HG03060 (cell line): ENCODE measurements around the gene TBXAS1.

Experiments used
- ATAC-seq: cut with Tn5 transposase; IDR thresholded peaks from one replicate; pipeline ENCODE4 v1.9.1; 2021; ENCODE audit warnings: low read depth, moderate number of reproducible peaks; ENCODE audit not compliant: unreplicated experiment

Gene TBXAS1

DNA sequence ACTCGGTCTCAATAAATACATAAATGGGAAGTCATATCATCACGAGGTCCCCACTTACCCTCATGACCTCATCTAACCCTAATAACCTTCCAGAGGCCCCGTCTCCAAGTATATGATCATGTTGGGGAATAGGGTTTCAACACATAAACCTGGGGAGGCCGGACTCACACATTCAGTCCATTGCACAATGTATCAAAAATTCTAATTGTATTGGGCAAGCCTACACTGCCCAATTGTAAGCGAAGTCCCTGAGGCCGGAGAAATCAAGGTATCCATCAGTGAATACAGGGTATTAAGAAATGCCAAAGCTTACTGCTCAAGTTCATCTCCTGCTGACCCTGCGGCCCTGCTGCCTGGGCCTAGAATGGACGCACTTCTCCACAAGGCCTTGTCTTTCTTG lies 164.1 kb downstream of the TBXAS1 start:
- no peak for ATAC-seq

DNA sequence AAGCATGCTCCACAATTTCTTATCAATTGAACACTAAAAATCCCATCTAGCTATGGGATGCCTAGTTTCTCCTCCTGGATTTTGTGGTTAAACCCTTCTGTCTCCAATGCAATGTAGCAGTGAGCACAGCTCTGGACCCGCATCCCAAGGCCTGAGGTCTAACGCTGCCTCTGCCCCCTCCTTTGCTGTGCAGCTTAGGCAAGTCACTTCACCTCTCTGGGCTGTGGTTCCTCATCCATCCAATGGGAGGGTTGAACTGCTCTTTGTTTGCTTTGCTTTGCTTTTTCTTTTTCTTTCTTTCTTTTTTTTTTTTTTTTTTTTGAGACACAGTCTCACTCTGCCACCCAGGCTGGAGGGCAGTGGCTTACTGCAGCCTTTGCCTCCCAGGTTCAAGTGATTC lies 164.5 kb downstream of the TBXAS1 start:
- no peak for ATAC-seq

DNA sequence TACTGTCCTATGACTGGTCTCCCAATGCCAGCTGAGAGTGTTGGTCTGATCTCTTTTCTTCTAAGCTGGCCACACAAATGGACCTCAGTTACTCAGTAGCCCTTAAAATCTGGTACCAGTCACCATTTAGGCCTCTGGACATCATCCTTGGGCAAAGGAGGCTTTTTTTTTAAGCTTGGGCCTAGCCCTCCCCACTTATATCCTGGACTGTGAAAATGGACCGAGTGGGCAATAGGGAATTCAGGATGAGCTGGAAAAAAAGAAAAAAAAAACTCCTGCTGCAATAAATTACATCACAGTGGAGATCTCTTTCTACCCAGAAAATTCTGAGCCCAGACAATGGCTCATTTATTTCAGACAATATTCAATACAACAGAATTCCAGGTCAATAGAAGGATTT lies 165.3 kb downstream of the TBXAS1 start:
- no peak for ATAC-seq

DNA sequence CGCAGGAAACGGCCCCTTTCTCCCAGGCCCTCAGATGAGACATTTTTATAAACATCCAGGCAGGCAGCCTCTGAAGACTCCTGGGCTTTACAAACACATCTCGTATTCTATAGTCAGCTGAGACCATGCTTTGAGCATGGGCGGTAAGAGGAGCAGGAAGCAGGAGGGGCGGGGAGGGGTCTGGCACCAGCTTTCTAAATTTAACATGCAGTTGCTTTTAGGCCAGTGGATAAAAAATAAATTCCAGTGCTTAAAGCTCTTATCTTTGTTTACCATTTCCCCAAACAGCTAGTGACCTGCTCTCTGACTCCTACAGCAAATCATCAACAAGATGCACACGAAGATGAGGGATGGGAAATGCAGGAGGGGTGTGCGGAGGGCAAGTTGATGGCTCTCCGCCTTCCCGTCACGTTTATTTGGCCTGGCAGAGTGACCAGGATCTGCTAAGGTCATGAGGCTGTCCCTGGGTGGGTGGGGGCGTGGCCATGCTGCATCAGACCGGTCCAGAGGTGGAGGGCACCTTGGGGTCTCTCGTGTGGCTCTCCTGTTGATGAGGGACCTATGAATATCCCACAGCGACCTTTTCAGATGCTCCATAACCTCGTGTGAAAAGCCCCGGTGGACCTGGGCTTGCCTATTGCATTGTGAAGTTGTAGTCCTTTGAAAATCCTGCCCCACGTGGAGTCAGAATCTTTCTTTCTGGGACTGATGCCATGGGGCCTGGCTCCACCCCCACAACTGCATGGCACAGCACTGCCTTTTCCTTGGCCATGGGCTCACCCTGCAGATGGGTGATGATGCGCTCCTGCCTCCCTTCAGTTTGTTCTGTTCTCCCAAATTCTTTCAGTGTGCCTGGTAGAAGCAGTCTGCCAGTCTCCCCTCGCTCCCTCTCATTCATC lies 166.2 kb downstream of the TBXAS1 start:
- no peak for ATAC-seq

DNA sequence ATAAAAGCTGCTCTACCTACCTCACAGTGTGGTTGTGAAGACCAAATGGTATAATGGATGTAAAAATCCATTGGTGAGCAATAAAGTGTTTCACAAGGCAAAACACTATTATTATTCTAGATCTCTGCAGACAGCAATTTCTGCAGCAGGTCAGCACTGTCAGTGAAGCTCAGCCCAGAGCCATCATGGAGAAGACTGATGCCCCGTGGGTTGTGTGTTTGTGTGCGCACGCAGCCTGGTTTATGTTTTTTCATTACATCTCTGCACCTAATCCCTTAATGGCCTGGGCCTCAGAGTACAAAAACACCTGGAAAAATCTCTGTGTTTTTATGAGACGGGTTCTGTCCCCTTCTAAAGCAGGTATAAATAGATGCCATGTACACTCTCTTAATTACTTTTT lies 169.5 kb downstream of the TBXAS1 start:
- no peak for ATAC-seq

DNA sequence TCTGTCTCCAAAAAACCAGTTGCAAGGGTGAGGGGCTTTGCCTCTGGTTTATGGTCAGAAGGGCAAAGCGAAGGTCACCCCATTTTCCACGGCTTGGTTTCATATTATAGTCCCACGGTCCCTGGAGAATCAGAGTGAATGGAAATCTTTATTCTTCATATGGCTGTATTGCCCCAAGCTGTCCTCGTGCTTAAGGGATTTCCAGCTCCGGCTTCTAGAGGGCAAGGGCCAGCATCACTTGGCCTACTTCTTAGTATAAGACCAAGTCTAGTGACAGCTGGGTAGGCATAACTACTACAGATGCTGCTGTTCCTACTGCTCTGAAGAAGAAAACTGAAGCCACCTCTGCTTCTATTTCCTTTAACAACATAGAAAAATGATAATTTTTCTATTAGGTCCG lies 170.5 kb downstream of the TBXAS1 start:
- ATAC-seq: no peak

DNA sequence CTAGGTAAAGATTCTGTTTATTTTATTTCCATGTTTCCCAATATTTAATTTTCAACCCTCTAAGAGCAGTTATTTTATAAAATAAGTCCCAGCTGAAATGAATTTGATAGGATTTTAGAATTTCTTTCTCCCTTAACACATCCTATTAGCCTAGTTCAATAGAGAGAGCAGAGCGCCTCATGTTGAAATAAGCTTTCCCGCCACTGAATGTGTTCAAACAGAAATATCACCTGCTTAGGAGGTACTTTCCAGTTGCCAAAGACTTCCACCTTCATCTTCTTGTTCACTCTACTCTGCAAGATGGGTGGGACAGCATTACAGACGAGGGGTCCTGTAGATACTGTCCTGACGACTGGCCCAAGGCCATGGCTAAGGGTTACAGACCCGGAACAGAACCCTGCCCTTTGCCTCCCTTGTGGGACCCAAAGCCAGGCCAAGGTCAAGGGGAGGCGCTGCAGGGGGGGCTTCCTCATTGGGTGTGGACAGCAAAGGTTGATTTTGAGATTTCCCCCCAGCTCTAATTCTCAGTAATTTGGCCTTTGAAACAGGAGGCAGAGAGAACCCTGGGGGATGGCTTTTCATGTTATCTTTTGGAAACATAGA lies 171.7 kb downstream of the TBXAS1 start:
- ATAC-seq: no peak

DNA sequence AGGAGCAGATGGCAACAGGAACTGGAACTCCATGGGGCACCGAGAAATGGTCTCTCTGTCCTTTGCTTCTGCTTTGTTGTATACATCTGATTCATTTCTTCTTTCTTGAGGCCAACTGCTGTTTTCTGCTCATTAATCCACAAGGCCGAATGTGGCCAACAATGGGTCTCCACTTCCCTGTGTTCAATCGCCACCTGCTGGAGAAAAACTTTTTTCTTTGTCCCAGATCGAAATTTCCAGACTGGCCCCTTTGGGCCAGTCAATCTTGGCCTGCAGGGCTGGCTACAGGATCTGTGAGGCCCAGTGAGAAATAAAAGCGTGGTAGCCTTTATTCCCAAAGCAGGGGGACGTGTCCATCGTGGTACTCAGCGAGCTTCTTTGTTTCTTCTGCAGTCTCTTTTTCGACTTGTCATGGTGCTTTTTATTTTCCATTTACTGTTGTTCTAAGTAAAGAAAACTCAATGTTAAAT lies 174.9 kb downstream of the TBXAS1 start:
- no peak for ATAC-seq

DNA sequence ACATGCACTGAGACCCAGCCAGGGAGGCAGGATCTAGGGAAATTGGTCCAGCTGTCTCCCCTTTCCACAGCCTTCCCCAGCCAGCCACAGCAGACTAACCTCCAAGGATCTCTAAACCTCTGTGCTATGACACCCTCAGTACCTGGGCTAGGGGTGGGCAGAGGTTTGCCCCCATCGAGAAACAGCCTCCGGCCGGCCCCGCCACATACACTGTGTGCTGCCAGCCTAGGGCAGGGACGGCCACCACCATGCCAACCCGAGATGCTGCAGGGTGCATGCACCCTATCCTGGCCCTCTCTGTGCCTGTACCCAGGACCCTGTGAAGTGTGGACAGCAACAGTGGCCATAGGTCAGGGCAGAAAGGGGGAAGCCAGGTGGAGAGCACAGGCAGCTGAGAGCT lies 175.6 kb downstream of the TBXAS1 start:
- ATAC-seq: no peak

DNA sequence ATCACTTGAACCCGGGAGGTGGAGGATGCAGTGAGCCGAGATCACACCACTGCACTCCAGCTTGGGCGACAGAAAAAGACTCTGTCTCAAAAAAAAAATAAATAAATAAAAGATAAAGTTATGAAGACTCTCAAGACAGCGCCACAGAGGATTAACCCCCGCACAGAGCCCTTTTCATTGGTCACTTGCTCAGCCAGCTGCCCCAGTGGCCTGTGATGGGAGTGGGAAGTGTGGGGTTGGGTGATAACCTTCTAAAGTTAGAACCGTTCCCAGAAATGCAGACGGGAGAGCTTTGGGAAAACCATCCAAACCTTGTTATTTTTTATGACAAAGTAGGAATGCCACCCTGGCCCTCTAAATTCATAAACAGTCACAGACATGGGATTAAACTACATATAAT lies 176.3 kb downstream of the TBXAS1 start:
- no peak for ATAC-seq

DNA sequence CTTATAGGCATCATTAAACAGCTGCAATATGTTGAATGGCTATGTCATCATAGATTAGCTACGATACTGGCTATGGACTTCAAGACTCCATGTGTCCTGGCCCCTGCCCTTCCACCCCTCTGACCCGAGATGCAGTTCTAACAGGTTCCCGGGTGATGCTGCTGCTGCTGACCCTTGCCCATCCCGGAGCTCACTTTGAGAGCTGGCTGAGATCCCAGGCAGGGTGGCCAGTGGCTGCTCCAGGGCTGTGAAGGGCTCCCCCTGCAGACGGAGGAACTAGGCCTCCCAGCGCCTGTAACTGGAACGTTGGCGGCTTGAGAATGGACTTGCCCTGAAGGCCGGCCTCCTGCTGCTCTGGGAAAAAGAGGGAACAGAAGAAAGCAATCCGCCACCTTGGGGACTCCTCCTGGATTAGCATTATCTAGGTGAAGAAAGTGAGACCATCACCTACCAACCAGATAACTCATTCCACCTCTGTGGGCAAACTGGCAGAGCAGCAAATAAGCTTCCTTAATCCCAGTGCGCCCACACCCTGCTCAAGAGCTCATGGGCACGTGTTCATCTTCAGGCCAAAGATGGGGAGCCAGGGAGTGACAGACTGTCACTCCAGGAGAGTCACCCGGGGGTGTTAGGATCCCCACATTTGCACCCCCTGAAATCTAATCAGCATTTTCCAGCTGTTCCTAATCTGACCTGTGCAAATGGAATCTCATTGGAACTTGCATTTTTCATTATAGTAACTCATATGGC lies 176.9 kb downstream of the TBXAS1 start:
- no peak for ATAC-seq

DNA sequence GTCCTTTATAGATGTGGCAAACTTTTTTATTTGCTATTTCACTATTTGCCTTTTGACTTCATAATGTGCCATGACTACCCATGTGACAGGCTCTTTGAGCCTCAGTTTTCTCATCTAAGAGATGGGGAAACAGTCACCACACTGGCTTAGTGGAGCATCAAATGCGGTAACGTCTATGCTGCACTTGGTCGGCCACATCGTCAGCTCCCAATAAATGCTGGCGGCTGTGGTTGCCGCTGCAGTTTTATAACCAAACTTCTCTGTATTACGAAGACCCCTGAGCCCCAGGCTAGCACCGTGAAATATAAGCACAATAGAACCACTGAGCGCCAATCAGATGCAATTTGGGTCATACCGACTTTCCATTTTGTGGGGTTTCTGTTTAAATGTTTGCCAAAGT lies 177.5 kb downstream of the TBXAS1 start:
- no peak for ATAC-seq

DNA sequence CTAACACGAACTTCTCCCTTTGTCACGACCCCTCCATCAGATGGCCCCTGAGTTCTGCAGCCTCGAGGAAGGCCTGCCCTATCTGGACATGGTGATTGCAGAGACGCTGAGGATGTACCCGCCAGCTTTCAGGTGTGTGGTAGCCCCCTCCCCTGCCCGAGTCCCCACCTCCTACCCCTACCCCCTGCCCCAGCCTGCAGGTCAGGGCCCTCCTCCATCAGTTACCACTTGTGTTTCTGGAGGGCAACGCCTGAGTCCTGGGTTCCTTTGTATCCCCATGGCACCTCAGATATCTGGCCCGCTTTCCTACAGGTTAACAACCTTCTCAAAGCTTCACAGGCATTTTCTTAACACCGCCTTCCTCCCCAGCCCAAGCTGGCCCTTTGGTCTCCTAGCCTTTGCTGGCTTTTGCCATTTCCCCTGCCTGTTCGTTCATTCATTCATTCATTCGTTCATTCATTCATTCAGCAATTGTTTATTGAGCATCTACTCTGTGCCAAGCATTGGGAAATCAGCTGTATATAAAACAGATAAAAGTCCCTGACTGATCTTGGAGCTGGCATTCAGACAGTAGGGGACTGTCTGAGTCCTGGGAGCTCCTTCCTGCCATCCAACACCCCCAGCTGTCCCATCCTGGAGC lies 178.1 kb downstream of the TBXAS1 start:
- no peak for ATAC-seq

DNA sequence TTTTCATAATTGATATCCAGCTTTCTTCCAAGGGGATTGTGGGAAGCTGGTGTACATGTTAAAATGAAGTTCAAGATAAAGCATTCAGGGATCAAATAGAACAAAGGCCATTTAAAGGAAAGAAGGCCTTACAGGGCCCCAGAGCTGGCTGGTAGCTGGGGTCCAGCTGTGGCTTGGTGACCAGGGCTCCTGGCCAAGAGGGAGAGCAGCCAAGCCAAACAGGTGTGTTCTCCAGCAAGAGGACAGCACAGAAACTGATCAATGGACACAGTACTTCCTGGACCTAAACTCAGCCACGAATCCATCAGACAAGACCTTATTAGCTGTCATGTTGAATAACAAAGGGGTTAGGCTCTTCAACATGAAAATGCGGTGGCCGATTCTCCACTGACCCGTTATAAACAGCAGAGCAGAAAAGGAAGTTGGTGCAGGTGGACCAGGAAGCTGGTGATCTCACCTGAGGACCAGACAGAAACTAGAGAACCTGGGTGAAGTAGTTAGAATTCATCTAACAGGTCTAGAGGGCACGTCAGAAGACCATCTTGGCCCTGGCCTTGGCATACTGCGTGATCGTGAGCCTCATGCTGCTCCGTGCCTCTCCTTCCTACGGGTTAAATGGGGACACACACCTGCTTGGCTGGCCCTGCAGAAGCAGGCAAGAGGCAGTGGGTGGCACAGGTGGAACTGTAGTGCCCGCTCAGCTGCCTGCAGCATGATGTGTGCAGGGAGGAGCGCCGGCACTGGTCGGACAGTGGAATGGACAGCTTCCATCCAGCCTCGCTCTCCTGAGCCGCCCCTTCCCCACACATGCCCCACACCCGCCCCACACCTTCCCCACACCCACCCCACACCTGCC lies 179.9 kb downstream of the TBXAS1 start:
- no peak for ATAC-seq

DNA sequence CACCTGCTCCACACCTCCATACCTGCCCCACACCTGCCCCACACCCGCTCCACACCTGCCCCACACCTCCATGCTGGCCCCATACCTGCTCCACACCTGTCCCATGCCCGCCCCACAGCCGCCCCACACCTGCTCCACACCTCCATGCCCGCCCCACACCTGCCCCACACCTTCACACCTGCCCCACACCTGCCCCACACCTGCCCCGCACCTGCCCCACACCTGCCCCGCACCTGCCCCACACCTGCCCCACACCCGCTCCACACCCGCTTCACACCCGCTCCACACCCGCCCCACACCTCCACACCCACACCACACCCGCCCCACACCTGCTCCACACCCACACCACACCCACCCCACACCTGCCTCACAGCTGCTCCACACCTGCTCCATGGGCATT lies 180.7 kb downstream of the TBXAS1 start:
- ATAC-seq: no peak

DNA sequence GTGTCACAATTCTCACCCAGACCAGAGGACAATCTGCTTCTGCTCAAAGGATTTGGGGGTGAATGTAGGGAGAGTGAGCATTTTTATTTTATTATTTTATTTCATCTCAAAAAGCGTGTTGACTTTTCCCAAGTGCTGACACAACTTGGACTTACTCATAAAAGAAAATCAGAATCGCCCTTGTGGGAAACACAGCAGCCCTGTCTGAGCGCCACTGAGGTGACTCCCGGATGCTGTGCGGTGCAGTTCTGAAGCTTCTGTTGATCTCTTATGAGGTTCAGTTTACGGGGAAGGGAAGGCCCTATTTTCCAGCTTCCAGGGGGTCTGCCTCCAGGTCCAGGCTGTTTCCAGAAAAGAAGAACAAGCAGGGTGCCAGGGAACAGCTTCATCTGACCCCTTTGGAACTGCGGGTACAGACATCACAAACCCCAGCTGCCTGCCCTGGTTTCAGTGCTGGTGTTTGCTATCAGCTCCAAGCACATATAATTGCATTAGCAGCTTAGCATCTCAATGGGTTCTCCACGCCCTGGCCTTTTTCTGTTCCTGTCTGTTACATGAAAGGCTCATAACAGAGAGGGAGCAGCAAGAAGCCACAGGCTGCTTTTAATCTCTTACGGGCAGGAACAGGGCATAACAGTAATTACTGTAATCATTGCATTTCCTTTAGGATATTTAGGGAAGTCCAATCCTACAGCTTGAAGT lies 181.3 kb downstream of the TBXAS1 start:
- ATAC-seq: no peak

DNA sequence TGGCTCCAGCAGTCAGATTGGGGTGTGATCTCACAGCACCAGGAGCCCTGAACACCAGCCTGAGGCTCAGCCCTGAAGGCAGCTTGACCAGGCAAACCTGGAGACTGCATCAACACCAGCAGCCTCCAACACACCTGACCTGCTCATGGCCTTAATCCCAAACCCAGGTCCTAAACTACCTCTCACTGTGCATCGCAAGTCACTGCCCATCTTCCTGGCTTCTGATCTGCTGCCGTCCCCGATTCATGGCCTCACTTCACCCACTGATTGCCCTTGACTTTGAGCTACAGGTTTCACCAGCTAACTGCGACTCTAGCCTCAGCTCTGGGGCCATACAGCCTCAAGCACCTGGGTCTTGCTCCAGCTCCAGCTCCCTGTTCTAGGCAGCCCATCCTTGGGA lies 184.6 kb downstream of the TBXAS1 start:
- ATAC-seq: no peak

DNA sequence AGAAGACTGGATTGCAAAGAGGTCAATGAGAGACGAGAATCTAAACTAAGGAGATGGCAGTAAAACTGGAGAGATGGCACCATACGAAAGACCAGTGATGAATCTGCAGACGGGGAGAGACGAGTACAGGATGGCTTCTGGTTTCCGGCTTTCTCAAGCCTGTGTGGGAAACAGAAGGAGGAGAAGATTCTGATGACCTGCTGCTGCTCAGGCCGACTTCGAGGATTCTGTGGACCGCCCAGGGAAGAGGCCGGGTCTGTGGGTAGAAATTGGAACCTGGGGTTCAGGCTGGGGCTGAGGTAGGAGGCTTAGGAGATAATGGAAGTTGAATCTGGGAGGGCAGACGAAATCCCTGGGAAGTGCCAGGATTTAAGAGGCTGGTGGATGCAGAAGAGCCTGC lies 185.1 kb downstream of the TBXAS1 start:
- no peak for ATAC-seq

DNA sequence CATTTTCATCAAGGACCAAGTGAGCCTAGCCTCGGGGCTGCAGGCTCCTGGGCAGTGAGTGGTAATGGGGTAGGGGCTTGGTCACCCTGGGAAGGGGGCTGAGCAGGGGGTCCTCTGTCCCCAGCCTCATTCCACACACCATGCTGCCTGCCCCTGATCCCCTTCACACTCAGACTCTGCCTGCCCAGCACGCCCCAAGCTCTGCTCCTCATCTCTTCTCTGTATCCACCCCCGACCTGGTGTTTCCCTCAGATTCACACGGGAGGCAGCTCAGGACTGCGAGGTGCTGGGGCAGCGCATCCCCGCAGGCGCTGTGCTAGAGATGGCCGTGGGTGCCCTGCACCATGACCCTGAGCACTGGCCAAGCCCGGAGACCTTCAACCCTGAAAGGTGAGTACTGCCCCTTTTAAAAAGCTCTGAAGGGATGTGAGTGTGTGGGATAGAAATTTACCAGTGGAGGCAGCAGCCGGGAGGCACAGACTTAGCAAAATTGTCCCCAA lies 186.5 kb downstream of the TBXAS1 start:
- ATAC-seq: no peak
